SU-DHL-6 (cell line): ENCODE data around the gene CTNNA2.

Experiments used
- H2AFZ ChIP-seq: fragments of 200-600 bp; sonication (generic); 2 replicates; pipeline ENCODE4 v1.6.1; 2014; ENCODE audit warnings: low read depth, mild to moderate bottlenecking, moderate library complexity, mixed read lengths, antibody characterized with exemption, low read length; ENCODE audit not compliant: severe bottlenecking
- H3F3A ChIP-seq: fragments of 200-600 bp; shearing (Covaris generic); 2 replicates; pipeline ENCODE4 v1.6.0; 2016; ENCODE audit warnings: antibody characterized with exemption, mild to moderate bottlenecking; ENCODE audit not compliant: insufficient read depth
- H3K27ac ChIP-seq: fragments of 200-600 bp; sonication (generic); 2 replicates; pipeline ENCODE4 v1.5.1; 2016; ENCODE audit warnings: low read depth, mild to moderate bottlenecking, low read length, moderate library complexity, mixed read lengths
- H3K27me3 ChIP-seq: fragments of 200-600 bp; sonication (generic), shearing (Covaris generic); 2 replicates; pipeline ENCODE4 v1.6.0; 2014; ENCODE audit warnings: mild to moderate bottlenecking, low read length
- H3K36me3 ChIP-seq: fragments of 200-600 bp; sonication (generic); 2 replicates; pipeline ENCODE4 v1.6.1; 2014; ENCODE audit warnings: mild to moderate bottlenecking, low read length, mixed read lengths
- H3K4me2 ChIP-seq: fragments of 300-600, 200-600 bp; shearing (Covaris generic), sonication (generic); 2 replicates; pipeline ENCODE4 v1.6.0; 2014; ENCODE audit warnings: low read length, low read depth, mild to moderate bottlenecking; ENCODE audit not compliant: poor library complexity, severe bottlenecking
- H3K4me3 ChIP-seq: fragments of 200-600 bp; sonication (generic); 2 replicates; pipeline ENCODE4 v1.5.1; 2014; ENCODE audit warnings: antibody characterized with exemption, low read length, mild to moderate bottlenecking, mixed read lengths; ENCODE audit not compliant: insufficient read depth, poor library complexity, severe bottlenecking
- H3K79me2 ChIP-seq: fragments of 200-600 bp; sonication (generic); 2 replicates; pipeline ENCODE4 v1.6.1; 2014; ENCODE audit warnings: mild to moderate bottlenecking, low read length, moderate library complexity; ENCODE audit not compliant: insufficient read depth
- H3K9ac ChIP-seq: fragments of 200-600 bp; sonication (generic); 2 replicates; pipeline ENCODE4 v1.7.0; 2014; ENCODE audit warnings: mild to moderate bottlenecking, low read length
- H3K9me2 ChIP-seq: fragments of 200-600 bp; sonication (generic); replicated peaks from 2 replicates; pipeline ENCODE4 v1.6.1; 2014; ENCODE audit warnings: low read length; ENCODE audit not compliant: insufficient read depth
- H3K9me3 ChIP-seq: fragments of 200-600 bp; sonication (generic); 2 replicates; pipeline ENCODE4 v1.6.1; 2014; ENCODE audit warnings: low read length, mixed read lengths; ENCODE audit not compliant: insufficient read depth
- H4K20me1 ChIP-seq: fragments of 200-600 bp; sonication (generic); 2 replicates; pipeline ENCODE4 v1.6.1; 2014; ENCODE audit warnings: low read depth, mild to moderate bottlenecking, antibody characterized with exemption, low read length, moderate library complexity, mixed read lengths
- EZH2phosphoT487 ChIP-seq: fragments of 200-600 bp; sonication (generic), shearing (Covaris generic); conservative IDR thresholded peaks from 2 replicates; pipeline ENCODE4 v1.6.1; 2018; ENCODE audit warnings: mild to moderate bottlenecking, antibody characterized with exemption, low read length, moderate library complexity, mixed read lengths
- TF ChIP-seq, protein P1 (sequence below): fragments of 200-600 bp; sonication (generic); IDR thresholded peaks from one replicate; pipeline ENCODE4 v1.5.1; 2017; ENCODE audit warnings: antibody characterized with exemption, mild to moderate bottlenecking, low read length, moderate library complexity; ENCODE audit not compliant: insufficient read depth, poor library complexity, severe bottlenecking

Gene CTNNA2

GRCh38 chr2:79909521-79909920, 396.7 kb downstream of the CTNNA2 start:
- Histone ChIP-seq H3K27ac (no peak overlapping the region), H3K9ac (no peak overlapping the region), H3K4me2 (no peak overlapping the region), H2AFZ (no peak overlapping the region), H3K36me3 (no peaks in the 10 kb centered on the region), H3K79me2 (no peaks in the 10 kb centered on the region), H3K9me3 (no peaks in the 10 kb centered on the region), H3K27me3 (no peaks in the 10 kb centered on the region; the same call in 1 of the 2 replicates), H3F3A (no peaks in the 10 kb centered on the region), H4K20me1 (no peaks in the 10 kb centered on the region), H3K4me3 (no peak overlapping the region), H3K9me2 (no peaks in the 10 kb centered on the region)
- no peak for TF ChIP-seq EZH2phosphoT487
- TF ChIP-seq, protein P1, sequence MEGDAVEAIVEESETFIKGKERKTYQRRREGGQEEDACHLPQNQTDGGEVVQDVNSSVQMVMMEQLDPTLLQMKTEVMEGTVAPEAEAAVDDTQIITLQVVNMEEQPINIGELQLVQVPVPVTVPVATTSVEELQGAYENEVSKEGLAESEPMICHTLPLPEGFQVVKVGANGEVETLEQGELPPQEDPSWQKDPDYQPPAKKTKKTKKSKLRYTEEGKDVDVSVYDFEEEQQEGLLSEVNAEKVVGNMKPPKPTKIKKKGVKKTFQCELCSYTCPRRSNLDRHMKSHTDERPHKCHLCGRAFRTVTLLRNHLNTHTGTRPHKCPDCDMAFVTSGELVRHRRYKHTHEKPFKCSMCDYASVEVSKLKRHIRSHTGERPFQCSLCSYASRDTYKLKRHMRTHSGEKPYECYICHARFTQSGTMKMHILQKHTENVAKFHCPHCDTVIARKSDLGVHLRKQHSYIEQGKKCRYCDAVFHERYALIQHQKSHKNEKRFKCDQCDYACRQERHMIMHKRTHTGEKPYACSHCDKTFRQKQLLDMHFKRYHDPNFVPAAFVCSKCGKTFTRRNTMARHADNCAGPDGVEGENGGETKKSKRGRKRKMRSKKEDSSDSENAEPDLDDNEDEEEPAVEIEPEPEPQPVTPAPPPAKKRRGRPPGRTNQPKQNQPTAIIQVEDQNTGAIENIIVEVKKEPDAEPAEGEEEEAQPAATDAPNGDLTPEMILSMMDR = no peak

DNA sequence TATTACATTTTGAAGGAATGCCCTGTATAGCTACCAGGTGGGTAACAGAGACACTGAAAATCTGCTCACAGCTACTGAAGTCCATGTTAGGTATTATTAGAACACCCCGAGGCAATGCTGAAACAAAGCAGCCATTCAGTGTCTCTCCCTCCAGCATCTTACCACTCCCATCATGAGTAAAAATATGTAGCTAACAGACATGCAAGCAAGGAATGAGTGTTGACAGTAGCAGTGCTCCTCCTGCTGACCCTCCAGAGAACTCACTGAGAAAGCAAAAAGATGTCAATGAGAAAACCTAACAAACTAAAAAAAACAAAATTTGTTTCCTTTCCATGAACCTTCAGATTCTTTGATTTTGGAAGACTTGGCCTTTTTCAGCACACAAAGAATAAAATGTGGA, 397.8 kb downstream of the CTNNA2 start:
- Histone ChIP-seq H3K4me3 (no peak overlapping the region), H3F3A (no peaks in the 10 kb centered on the region), H3K9ac (no peak overlapping the region), H3K27me3 (no peaks in the 10 kb centered on the region; the same call in 1 of the 2 replicates), H3K4me2 (no peak overlapping the region), H3K9me2 (no peaks in the 10 kb centered on the region), H2AFZ (no peak overlapping the region), H3K9me3 (no peaks in the 10 kb centered on the region), H3K79me2 (no peaks in the 10 kb centered on the region), H3K27ac (no peak overlapping the region), H4K20me1 (no peaks in the 10 kb centered on the region), H3K36me3 (no peaks in the 10 kb centered on the region)
- no peak for TF ChIP-seq EZH2phosphoT487
- TF ChIP-seq, protein P1 = no peak

- Histone ChIP-seq H3K79me2 (no peaks in the 10 kb centered on the region), H3K4me3 (no peak overlapping the region), H3K27ac (no peak overlapping the region), H3K4me2 (no peak overlapping the region), H3K9me2 (no peaks in the 10 kb centered on the region), H2AFZ (no peak overlapping the region), H3K9ac (no peak overlapping the region), H3K27me3 (no peaks in the 10 kb centered on the region; the same call in 1 of the 2 replicates), H4K20me1 (no peaks in the 10 kb centered on the region), H3K9me3 (no peaks in the 10 kb centered on the region), H3K36me3 (no peaks in the 10 kb centered on the region), H3F3A (no peaks in the 10 kb centered on the region)
- TF ChIP-seq, protein P1 = no peak
- TF ChIP-seq EZH2phosphoT487 = no peak
These were observed 402.6 kb downstream of the CTNNA2 start for GRCh38 chr2:79915455-79915854.

DNA sequence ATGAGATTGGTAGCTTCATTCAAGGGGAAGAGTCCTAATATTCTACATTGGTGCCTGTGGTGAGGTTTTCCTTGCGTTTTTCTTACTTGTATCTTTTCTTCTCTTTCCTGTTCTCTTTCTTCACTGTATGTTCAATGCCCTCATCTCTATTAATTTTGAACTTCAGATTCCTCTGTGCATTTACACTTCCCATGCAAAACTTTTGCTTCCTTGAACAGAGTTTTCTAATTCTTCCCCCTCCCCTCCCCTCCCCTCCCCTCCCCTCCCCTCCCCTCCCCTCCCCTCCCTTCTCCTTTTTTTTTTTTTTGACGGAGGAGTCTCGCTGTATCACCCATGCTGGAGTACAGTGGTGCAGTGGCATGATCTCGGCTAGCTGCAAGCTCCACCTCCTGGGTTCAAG, 403.4 kb downstream of the CTNNA2 start:
- H3K9me3 ChIP-seq = no peaks in the 10 kb centered on the region
- no peak overlapping the region for H2AFZ ChIP-seq
- H3K4me3 ChIP-seq = no peak overlapping the region
- no peak overlapping the region for H3K9ac ChIP-seq
- no peaks in the 10 kb centered on the region for H3K9me2 ChIP-seq
- no peak overlapping the region for H3K4me2 ChIP-seq
- H3K36me3 ChIP-seq = no peaks in the 10 kb centered on the region
- no peak overlapping the region for H3K27ac ChIP-seq
- H4K20me1 ChIP-seq = no peaks in the 10 kb centered on the region
- no peaks in the 10 kb centered on the region for H3K27me3 ChIP-seq
- no peaks in the 10 kb centered on the region for H3K79me2 ChIP-seq
- no peaks in the 10 kb centered on the region for H3F3A ChIP-seq
- no peak for TF ChIP-seq EZH2phosphoT487
- TF ChIP-seq, protein P1 = no peak
